NCI-H345 (cell line): Measurements from ENCODE around the gene SCN9A.
A peak's percentile ranks its signal among the peaks of the same experiment; 100 is the strongest.
"Not testable (repeated sequence)": the region's sequence is repeated elsewhere in the genome, so short reads cannot be mapped to it uniquely, and the experiment has no call there.

Source experiments
- DNase-seq: peaks from one replicate; lab custom pipeline; 2025; lab: John Stamatoyannopoulos, UW

SCN9A gene

DNA sequence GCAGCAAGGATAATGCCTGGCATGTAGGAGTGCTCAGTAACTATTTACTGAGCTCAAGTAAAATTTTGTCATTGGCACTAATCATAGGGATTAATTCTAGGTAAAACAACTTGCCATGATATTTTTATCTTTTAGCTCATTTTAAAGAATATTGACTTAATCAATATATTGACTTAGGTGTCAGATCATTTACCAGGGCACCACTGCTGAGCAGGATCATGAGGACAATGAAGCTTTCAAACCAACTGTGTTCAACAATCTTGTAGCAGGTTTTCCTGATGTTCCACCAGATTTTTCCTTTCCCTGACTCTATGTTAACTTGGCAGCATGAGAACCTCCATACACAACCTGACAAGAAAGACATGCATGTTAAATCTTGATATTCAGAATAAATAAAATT is 133.4 kb downstream of the SCN9A start:
- DNase-seq, result no peak

DNA sequence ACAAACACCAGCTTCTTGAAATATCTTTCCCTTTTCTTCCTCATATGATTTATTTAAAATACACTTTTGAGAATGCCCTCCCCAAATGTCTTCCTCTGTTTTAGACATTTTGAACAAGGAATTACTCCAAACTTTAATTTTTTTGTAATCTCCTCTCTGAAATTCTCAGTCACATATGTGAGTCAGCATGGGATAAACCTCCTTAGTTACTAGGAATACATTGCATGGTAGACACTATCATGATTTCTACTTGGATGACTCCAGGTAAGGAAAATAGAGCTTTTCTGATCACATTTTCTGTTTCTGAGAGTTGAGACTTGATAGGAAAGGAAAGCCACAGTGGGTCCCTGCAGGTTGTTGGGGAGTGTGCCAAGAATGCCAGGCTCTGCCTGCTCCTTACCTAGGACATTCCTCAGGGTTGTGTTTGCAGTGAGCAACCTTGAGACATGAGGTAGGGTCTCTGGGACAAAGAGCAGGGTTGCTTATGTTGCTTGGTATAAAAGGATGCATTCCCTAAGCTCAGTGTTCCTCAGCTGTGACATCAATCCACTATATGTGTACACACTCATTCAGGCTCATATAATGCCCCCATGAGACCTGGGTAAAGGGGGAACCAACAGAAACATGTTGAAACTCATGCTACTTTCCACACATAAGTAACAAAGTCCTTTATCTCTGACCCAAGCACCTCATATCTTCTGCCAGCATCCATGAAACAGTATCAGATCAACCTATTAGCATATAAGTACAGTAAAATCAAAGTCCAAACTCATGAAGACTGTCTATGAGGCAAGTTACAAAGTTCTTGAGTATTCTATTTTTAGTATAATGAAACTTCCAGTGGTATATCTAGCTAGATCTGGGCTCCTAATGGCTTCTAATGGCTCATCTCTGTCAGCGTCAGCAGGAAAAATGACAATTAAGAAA is 135.1 kb downstream of the SCN9A start:
- DNase-seq, result no peak

DNA sequence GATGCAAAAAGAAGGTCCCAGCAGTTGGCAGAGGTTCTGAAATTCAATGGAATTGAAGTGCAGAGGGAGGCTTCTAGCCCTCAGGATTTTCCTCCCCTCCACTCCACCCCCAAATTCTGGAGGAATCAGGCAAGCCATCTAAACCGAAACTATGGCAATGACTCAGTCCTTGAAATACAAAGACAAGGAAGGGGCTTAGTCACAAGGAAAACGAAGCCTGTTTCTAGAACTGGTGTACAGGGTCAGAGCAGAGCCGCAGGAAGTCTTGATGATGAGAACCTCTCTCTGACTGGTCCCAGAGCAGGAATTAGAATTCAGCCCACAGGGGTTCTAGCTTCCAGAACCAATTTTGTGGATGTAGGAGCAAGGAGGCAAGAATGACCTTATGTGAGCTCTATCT is 136.2 kb downstream of the SCN9A start:
- DNase-seq, result no peak

- DNase-seq, result no peak
Measured at GRCh38 chr2:166238176-166238575, 137.6 kb downstream of the SCN9A start.

DNA sequence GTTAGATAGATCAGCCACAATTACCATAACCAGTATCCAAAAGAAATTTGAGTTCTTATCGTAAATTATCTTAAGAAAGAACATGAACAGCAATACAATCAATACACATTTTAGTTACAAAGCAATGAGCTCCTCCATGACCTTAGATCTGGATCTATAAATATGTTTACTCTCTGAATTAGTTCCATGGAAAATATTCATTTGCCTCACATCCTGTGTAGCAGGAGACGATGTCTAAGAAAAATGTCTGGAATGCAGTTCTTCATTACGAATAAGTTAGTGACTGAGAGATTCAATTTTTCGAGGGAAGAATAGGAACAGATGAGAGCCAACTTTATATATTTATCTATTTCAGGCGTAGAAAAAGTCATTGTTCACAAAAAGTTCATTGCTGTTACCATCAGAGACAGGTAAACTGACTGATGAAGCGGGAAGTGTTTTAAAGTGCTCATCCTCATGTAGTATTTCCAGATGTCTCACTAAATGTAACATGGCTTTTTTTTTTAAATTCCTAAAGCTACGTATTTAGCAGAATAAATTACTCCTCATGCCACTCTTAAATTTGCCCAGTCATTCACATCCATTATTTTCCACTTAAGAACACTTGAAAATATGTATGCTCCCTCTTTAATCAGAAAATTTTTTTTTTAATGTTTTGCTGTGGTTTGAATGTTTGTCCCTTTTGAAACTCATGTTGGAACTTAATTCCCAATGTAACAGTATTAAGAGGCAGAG is 141.5 kb downstream of the SCN9A start:
- DNase-seq, result no peak

GRCh38 chr2:166233244-166233643 is 142.5 kb downstream of the SCN9A start:
- no peak for DNase-seq

GRCh38 chr2:166230724-166231070 is 145.0 kb downstream of the SCN9A start:
- DNase-seq, result no peak

DNA sequence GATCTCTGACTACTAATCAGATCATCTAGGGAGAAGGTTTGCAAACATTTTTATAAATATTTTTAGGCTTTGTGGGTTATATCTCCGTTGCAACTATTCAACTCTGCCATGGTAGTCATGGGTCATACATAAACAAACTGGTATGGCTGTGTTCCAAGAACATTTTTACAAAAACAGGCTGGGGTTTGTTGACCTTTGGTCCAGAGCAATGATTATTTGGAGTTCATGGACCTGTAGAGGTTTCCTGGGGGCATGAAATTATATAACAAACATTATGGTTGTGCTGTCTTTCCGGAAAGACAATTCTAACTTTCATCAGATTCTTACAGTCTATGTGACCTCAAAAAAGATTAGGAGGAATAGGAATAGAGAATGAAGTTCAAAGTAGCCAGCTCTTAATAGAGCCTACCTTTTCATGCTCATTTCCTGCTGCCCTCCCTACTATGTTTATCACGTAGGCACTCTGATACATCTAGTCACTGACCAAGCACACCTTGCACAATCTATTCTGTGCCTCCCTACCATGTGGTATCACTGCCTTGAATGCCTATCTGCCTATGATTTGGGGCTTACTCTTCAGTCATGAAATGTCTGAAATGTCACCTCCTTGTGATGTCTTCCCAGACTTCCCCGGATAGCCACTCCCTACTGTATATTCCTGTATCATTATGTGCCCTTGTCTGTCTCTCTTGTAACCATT is 145.6 kb downstream of the SCN9A start:
- no peak for DNase-seq

DNA sequence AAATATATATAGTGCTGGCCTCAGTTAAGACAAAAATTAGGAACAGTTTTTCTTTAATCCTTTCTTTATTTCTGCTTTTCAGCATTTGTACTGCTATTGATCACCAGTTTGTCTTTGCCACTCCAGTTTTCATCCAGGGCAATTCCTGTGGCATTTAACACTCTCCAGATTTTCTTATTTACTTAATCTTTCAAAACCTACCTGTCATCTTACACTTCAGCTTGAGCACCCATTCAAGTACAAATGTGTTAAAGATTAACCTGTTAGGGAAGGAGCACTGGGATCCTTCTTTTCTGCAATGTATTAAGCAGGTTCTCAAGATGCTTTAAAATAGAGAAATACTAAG is 146.1 kb downstream of the SCN9A start:
- DNase-seq, result no peak

DNA sequence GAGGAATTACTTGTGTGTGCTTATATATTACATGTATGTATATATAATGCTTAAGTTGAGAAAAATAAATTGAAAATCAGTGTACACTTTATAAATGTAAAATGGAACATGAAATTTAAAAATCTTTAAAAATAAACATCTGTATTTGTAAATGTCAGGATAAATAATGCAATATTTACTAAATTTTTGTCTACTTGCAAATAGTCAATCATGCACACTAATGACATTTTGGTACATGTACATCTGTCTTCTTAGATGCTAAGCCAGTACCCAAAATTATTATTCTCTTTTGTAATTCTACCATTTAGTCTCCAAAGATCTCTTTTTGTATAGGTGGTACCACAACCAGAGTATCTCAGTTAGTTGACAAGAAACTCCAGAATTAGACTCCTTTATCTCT is 151.5 kb downstream of the SCN9A start:
- no peak for DNase-seq

DNA sequence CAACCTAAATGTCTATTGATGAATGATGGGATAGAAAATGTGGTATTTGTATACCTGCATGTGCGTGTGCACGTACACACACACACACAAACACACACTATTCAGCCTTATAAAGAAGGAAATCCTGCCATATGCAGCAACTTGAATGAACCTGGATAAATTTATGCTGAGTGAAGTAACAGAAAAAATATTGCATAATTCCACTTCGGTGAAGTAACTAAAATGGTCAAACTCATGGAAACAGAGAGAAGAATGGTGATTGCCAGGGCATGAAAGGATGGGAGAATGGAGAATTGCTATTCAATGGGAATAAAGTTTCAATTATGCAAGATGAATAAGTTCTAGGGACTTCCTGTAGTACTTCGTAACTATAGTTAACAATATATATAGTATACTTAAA is 152.4 kb downstream of the SCN9A start:
- no peak for DNase-seq

DNA sequence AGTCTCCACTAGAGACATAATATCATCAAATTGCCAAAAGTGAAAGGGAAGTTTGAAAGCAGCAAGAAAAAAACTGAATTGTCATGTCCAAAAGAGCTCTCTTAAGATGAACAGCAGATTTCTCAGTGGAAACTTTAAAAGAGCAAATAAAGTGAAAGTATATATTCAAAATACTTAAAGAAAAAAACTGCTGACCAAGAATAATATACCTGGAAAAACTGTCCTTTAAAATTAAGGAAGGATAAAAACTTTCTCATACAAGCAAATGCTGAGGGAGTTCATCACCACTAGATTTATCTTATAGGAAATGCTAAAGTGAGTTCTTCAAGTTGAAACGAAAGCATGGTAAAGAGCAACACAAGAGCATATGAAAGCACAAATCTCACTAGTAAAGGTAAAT is 164.7 kb downstream of the SCN9A start:
- no peak for DNase-seq

DNA sequence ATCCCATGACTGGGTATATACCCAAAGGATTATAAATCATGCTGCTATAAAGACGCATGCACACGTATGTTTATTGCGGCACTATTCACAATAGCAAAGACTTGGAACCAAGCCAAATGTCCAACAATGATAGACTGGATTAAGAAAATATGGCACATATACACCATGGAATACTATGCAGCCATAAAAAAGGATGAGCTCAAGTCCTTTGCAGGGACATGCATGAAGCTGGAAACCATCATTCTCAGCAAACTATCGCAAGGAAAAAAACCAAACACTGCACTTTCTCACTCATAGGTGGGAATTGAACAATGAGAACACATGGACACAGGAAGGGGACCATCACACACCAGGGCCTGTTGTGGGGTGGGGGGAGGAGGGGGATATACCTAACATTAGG is 165.8 kb downstream of the SCN9A start:
- DNase-seq, result not testable (repeated sequence)

GRCh38 chr2:166209367-166209766 is 166.4 kb downstream of the SCN9A start:
- DNase-seq, result not testable (repeated sequence)

GRCh38 chr2:166206153-166206552 is 169.6 kb downstream of the SCN9A start:
- DNase-seq, result not testable (repeated sequence)

GRCh38 chr2:166202778-166203177 is 173.0 kb downstream of the SCN9A start:
- no peak for DNase-seq

DNA sequence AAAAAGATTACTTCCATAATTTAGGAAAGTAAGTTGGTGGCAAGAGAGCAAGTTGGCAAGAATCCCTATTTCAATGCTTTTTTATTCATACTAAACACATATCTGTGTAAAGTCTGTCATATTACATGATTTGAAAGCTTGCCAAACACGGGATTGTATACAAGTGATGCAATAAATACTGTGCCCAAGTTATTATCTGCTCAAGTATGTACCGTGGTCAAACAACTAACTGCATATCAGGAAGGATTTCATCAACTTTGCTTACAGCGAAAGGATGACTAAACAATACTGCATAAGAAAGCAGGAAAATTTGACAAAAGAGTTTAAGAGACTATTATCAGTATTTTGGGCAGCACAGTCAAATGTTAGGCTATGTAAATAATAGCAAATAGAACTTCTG is 178.3 kb downstream of the SCN9A start:
- DNase-seq, result no peak

GRCh38 chr2:166193407-166193806 is 182.3 kb downstream of the SCN9A start:
- no peak for DNase-seq

DNA sequence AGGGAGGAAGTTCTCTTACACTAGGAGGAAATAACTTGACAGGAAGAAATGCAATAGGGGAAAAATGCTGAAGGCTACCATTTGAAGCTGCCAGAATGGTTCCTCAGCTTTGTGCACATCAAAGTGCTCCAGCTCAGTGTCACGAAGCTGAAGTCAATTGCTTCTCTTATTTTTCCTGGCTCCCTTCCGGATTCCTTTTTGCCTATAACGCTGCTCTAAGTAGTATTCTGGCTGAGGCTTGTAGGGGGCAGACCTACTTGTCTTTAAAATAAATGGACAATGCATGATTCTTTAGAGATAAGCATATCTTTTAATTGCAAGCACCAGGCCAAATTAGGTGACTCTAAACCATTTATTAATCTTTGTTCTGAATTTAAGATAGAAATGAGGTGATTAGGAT is 187.7 kb downstream of the SCN9A start:
- DNase-seq, result no peak

GRCh38 chr2:166184789-166185188 is 191.0 kb downstream of the SCN9A start:
- no peak for DNase-seq

DNA sequence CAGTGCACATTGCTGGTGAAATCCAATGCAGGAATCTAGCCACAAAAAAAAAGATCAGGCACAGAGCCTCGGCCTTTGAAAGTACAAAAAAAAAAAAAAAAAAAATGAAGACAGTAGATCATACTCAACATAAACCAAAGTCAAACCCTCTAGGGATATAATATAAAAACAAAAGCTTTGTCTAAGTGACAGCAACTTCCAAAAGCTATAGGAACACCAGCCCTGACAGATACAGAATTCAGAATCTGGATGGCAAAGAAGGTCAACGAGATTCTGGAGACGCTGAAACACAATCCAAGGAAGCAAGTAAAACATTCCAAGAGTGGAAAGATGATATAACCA is 194.0 kb downstream of the SCN9A start:
- DNase-seq, result no peak

- peak; percentile 54 for DNase-seq
Measured at GRCh38 chr2:166180951-166181812, 194.6 kb downstream of the SCN9A start.
